Activated CD4-positive, alpha-beta T cell treated with anti-CD3 and anti-CD28 coated beads, Interleukin-2, Interleukin-6, amounts not matched to agents 100 ng/mL and 50 ng/mL, durations not matched to agents 16 hours and 8 hours (primary cell): Measurements from ENCODE around the gene CD19.
A peak's percentile ranks its signal among the peaks of the same experiment; 100 is the strongest.

Experiments
- DNase-seq: peaks from one replicate; pipeline ENCODE4 v3.0.0-alpha.2; 2020

The CD19 gene

DNA sequence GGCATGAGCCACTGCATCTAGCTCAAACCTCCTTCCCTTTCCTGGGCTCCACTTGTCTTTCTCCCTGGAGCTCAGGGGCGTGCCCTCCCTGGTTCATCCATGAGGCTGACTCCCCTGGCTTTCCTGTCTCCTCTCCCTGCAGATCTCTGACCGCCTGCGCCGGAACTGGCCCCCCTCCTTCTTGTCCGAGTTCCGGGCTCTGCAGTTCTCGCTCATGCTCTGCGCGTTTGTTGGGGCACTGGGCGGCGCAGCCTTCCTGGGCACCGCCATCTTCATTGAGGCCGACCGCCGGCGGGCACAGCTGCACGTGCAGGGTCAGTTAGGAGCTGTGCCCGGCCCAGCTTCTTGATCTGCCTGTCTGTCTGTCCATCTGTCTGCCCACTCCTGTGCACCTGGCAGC lies 51.9 kb downstream of the CD19 start:
- no peak for DNase-seq

DNA sequence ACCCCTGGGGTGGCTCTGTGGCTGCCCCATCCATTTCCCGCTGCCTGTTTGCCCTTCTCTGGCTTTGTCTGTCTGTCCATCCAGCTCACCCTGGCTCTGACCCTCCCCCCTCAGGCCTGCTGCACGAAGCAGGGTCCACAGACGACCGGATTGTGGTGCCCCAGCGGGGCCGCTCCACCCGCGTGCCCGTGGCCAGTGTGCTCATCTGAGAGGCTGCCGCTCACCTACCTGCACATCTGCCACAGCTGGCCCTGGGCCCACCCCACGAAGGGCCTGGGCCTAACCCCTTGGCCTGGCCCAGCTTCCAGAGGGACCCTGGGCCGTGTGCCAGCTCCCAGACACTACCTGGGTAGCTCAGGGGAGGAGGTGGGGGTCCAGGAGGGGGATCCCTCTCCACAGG lies 52.3 kb downstream of the CD19 start:
- no peak for DNase-seq

DNA sequence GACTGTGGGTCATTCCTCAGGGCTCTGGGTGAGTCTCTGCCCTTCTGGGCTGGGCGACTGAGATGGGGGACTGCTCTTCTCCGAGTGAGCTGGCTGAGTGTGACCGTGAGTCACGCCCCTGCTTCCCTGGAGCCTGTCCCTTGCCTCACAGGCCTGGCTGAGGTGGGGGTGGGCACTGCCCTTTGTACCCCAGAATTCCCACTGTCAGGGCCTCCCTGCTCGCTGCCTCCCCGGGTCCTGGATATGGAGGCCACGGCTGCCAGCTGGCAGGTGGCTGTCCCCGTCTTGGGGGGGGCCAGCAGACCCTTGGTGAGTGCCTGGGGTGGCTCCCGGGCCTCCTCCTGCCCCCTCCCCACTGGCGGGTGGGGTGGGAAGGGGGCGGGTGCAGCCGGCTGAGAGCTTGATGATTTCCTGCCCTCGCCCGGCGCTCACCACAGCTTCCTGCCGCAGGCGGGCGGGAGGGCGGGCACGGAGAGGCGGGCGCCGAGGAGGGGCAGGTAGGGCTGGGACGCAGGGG lies 52.9 kb downstream of the CD19 start, which contains the start of gene LAT:
Gene LAT, plus strand, starts transcription at position 434 of the 517 bp plus-strand sequence. CDS start 366 bp downstream, outside the sequence.
- peak; percentile 86 for DNase-seq

DNA sequence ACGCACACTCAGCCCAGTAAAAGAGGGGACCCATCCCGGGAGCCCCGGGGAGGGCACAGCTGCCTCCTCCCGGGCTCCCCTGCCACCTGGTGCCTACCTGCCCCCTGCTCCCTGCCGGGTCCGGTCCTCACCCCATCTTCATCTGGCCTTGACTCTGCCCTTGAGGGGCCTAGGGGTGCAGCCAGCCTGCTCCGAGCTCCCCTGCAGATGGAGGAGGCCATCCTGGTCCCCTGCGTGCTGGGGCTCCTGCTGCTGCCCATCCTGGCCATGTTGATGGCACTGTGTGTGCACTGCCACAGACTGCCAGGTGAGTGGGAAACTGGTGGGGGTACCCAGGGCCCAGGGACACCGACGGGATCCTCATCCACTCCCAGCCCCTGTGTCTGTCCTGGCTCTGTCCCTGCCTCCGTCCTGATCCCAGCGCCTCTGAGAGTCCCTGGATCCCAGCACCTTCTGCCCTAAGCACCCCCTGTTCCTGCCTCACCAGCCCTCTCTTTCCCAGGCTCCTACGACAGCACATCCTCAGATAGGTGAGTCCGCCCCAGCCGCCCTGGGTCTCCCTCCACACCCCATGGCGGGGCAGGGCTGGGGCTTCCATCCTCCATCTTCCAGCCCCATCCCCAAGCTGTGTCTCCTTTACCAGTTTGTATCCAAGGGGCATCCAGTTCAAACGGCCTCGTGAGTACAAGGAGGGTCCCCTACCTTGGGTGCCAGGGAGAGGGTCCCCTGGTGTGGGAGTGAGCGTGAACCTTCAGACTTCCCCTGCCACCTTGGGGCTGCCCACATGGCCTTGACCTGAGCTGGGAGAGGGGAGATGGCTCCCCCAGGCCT lies 53.7 kb downstream of the CD19 start:
- peak; percentile 39 for DNase-seq

DNA sequence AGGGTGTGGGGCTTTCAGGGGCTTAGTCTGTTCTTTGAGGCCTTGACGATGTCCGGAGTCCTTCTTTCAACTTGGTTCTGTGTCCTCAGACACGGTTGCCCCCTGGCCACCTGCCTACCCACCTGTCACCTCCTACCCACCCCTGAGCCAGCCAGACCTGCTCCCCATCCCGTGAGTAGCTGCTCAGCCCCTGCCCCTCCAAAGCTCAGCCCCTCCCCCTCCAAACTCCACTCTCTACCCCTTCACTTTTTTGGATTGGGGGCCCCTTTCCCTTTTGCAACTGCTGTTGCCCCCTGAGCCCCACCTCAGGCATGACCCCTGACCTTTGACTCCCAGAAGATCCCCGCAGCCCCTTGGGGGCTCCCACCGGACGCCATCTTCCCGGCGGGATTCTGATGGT lies 54.3 kb downstream of the CD19 start:
- no peak for DNase-seq

DNA sequence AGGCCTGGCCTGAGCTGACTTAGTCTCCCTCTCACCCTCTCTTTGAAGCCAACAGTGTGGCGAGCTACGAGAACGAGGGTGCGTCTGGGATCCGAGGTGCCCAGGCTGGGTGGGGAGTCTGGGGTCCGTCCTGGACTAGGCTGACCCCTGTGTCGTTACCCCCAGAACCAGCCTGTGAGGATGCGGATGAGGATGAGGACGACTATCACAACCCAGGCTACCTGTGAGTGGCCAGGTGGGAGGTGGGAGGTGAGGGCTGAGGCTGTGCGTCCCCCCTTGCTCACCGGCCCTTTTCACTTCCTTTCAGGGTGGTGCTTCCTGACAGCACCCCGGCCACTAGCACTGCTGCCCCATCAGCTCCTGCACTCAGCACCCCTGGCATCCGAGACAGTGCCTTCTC lies 54.7 kb downstream of the CD19 start:
- peak; percentile 40 for DNase-seq

DNA sequence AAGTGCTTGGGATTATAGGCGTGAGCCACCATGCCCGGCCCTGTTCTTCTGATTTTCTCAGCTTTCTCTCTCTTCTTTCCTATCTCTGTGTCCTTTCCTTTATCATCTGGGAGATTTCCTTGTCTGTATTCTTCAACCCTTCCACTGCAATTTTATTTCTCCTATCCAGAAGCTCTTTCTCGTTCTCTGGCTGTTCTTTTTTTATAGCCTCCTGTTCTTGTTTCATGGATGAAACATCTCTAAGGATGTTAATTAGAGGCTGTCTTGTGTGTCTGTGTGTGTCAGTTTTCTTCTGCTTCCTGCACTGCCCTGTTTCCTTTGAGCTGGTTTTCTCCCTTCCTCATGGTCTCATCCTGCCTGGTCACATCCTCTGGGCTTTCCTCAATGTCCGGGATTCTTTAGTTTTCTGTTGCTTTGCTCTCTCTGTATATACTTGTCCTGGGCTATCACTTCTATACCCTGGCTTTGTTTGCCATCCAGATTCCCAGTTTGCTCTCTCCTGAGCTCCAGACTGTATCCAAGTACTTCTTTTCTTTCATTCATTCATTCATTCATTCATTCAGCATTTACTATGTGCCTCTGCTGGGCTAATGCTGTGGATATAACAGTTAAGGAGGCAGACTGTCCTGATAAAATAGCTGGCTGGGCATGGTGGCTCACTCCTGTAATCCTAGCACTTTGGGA lies 55.5 kb downstream of the CD19 start:
- DNase-seq: no peak
